SK-N-SH (cell line): ENCODE measurements around the gene RHBDL1.

Experiments used
- ELF1 ChIP-seq: IDR thresholded peaks from 2 replicates; pipeline ENCODE4 v1.4.0; 2012
- GABPA ChIP-seq: IDR thresholded peaks from 2 replicates; pipeline ENCODE4 v1.4.0; 2012; ENCODE audit warnings: low read depth, mild to moderate bottlenecking
- JUND ChIP-seq: IDR thresholded peaks from 2 replicates; pipeline ENCODE4 v1.4.0; 2012
- MEF2A ChIP-seq: IDR thresholded peaks from 2 replicates; pipeline ENCODE4 v1.4.0; 2012; ENCODE audit warnings: low read depth, borderline replicate concordance
- POLR2AphosphoS5 ChIP-seq: IDR thresholded peaks from 2 replicates; pipeline ENCODE4 v1.6.1; 2012; ENCODE audit warnings: low read depth, low read length
- RAD21 ChIP-seq: IDR thresholded peaks from 2 replicates; pipeline ENCODE4 v1.6.1; 2012; ENCODE audit warnings: mild to moderate bottlenecking, low read length
- YY1 ChIP-seq: IDR thresholded peaks from 2 replicates; pipeline ENCODE4 v1.4.0; 2012; ENCODE audit warnings: low read depth, mild to moderate bottlenecking
- TF ChIP-seq, protein P1 (sequence below): IDR thresholded peaks from 2 replicates; pipeline ENCODE4; 2012
- TF ChIP-seq, protein P2 (sequence below): fragments of 200-600 bp; sonication (generic); IDR thresholded peaks from 2 replicates; pipeline ENCODE4 v1.6.1; 2017; ENCODE audit warnings: antibody characterized with exemption, mild to moderate bottlenecking, moderate library complexity
- TF ChIP-seq, protein P3 (sequence below): IDR thresholded peaks from 2 replicates; pipeline ENCODE4 v1.6.1; 2012; ENCODE audit warnings: mild to moderate bottlenecking, low read depth, low read length, moderate library complexity
- TF ChIP-seq, protein P4 (sequence below): IDR thresholded peaks from 2 replicates; pipeline ENCODE4 v1.4.0; 2012; ENCODE audit warnings: low read depth, borderline replicate concordance
- TF ChIP-seq, protein P5 (sequence below): IDR thresholded peaks from 2 replicates; pipeline ENCODE4 v1.4.0; 2012; ENCODE audit warnings: low read depth, borderline replicate concordance

DNA sequence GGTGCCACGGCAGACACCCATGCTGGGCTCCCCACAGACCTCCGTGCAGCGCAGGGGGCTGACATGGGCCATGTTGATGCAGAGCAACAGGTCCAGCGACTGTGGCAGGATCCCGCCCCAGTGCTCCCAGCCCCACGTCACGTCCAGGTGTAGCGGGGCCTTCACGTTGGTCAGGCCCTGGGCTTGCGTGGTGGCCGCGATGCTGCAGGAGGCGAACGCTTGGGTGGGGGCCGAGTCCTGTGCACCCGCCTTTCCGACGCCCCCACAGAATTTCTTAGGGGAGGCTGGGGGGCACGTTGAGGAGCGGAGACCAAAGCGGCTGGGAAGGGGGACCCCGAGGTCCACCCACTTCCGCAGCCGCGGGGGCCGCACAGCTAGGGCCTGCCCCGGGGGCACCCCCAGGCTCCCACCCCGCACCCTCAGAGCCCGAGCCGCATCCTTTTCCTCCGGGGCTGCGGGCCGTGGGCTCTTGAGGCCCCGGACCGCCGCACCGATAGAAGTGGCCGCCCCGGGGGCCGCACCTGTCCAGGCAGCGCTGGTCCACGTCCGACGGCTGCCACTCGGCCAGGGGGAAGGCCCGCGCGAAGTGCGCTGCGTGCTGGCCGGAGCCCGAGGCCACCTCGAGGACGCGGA is 39.8 kb upstream of the RHBDL1 start:
- TF ChIP-seq YY1 (no peak), ELF1 (no peak), MEF2A (no peak), RAD21 (no peak), JUND (no peak), POLR2AphosphoS5 (no peak), GABPA (no peak; the same call in 1 of the 2 replicates)
- TF ChIP-seq, protein P1, sequence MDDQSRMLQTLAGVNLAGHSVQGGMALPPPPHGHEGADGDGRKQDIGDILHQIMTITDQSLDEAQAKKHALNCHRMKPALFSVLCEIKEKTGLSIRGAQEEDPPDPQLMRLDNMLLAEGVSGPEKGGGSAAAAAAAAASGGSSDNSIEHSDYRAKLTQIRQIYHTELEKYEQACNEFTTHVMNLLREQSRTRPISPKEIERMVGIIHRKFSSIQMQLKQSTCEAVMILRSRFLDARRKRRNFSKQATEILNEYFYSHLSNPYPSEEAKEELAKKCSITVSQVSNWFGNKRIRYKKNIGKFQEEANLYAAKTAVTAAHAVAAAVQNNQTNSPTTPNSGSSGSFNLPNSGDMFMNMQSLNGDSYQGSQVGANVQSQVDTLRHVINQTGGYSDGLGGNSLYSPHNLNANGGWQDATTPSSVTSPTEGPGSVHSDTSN, result no peak
- TF ChIP-seq, protein P2, sequence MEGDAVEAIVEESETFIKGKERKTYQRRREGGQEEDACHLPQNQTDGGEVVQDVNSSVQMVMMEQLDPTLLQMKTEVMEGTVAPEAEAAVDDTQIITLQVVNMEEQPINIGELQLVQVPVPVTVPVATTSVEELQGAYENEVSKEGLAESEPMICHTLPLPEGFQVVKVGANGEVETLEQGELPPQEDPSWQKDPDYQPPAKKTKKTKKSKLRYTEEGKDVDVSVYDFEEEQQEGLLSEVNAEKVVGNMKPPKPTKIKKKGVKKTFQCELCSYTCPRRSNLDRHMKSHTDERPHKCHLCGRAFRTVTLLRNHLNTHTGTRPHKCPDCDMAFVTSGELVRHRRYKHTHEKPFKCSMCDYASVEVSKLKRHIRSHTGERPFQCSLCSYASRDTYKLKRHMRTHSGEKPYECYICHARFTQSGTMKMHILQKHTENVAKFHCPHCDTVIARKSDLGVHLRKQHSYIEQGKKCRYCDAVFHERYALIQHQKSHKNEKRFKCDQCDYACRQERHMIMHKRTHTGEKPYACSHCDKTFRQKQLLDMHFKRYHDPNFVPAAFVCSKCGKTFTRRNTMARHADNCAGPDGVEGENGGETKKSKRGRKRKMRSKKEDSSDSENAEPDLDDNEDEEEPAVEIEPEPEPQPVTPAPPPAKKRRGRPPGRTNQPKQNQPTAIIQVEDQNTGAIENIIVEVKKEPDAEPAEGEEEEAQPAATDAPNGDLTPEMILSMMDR, result no peak
- TF ChIP-seq, protein P3, sequence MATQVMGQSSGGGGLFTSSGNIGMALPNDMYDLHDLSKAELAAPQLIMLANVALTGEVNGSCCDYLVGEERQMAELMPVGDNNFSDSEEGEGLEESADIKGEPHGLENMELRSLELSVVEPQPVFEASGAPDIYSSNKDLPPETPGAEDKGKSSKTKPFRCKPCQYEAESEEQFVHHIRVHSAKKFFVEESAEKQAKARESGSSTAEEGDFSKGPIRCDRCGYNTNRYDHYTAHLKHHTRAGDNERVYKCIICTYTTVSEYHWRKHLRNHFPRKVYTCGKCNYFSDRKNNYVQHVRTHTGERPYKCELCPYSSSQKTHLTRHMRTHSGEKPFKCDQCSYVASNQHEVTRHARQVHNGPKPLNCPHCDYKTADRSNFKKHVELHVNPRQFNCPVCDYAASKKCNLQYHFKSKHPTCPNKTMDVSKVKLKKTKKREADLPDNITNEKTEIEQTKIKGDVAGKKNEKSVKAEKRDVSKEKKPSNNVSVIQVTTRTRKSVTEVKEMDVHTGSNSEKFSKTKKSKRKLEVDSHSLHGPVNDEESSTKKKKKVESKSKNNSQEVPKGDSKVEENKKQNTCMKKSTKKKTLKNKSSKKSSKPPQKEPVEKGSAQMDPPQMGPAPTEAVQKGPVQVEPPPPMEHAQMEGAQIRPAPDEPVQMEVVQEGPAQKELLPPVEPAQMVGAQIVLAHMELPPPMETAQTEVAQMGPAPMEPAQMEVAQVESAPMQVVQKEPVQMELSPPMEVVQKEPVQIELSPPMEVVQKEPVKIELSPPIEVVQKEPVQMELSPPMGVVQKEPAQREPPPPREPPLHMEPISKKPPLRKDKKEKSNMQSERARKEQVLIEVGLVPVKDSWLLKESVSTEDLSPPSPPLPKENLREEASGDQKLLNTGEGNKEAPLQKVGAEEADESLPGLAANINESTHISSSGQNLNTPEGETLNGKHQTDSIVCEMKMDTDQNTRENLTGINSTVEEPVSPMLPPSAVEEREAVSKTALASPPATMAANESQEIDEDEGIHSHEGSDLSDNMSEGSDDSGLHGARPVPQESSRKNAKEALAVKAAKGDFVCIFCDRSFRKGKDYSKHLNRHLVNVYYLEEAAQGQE, result no peak
- TF ChIP-seq, protein P4, sequence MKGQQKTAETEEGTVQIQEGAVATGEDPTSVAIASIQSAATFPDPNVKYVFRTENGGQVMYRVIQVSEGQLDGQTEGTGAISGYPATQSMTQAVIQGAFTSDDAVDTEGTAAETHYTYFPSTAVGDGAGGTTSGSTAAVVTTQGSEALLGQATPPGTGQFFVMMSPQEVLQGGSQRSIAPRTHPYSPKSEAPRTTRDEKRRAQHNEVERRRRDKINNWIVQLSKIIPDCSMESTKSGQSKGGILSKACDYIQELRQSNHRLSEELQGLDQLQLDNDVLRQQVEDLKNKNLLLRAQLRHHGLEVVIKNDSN, result no peak
- TF ChIP-seq, protein P5, sequence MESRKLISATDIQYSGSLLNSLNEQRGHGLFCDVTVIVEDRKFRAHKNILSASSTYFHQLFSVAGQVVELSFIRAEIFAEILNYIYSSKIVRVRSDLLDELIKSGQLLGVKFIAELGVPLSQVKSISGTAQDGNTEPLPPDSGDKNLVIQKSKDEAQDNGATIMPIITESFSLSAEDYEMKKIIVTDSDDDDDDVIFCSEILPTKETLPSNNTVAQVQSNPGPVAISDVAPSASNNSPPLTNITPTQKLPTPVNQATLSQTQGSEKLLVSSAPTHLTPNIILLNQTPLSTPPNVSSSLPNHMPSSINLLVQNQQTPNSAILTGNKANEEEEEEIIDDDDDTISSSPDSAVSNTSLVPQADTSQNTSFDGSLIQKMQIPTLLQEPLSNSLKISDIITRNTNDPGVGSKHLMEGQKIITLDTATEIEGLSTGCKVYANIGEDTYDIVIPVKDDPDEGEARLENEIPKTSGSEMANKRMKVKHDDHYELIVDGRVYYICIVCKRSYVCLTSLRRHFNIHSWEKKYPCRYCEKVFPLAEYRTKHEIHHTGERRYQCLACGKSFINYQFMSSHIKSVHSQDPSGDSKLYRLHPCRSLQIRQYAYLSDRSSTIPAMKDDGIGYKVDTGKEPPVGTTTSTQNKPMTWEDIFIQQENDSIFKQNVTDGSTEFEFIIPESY, result no peak
